Mucosa of descending colon (tissue), 3 donors: ENCODE results near the gene PWWP3B. TPM values are rescaled to one million over a fixed set of nuclear protein-coding genes. Genes with fewer than 3 reads are reported as not detected.

Experiments
- ATAC-seq: fragments of 200-7000 bp; cut with Tn5 transposase; one replicate; pipeline ENCODE4 v1.9.1; 2020; ENCODE audit warnings: mild to moderate bottlenecking, moderate library complexity
- DNase-seq, 3 donors: peaks; one replicate each; pipeline ENCODE4 v3.0.0-alpha.2; 2020
- H3K36me3 ChIP-seq: fragments of 200-600 bp; one replicate; pipeline ENCODE4 v1.8.0; 2021; ENCODE audit warnings: low read depth, mild to moderate bottlenecking
- H3K4me1 ChIP-seq: fragments of 200-600 bp; one replicate; pipeline ENCODE4 v1.8.0; 2021; ENCODE audit warnings: low read depth, mild to moderate bottlenecking
- H3K4me3 ChIP-seq: fragments of 200-600 bp; one replicate; pipeline ENCODE4 v1.8.0; 2021; ENCODE audit warnings: mild to moderate bottlenecking
- H3K9me3 ChIP-seq: fragments of 200-600 bp; one replicate; pipeline ENCODE4 v1.8.0; 2021; ENCODE audit warnings: mild to moderate bottlenecking
- intact Hi-C, 2 donors: fragments of 100-400 bp; cut with DNase I in 1 of 2; cut with micrococcal nuclease in 1 of 2; formaldehyde crosslinking; loops; one replicate each; pipeline versions ENCODE4 v1.11.0 to v1.11.1; 2022; cut with DNase I, micrococcal nuclease
- long read RNA-seq, 2 donors: library from polyadenylated mRNA; unstranded; transcript quantifications; one replicate each; pipeline ENCODE4 v2.0.0, GENCODE V29; 2019 to 2021
- total RNA-seq, 3 donors: library from RNA; stranded (reverse); fragmentation: NEBNext Ultra II Directional in 2 of 3; extraction: Animal tissue kit (Norgen Biotek cat#: 25700) in 2 of 3; gene quantifications; one replicate each; pipeline versions ENCODE4 v1.2.1 to v1.2.4, GENCODE V29; 2021 to 2023
- TF ChIP-seq, protein P1 (sequence below): fragments of 200-600 bp; IDR thresholded peaks from one replicate; pipeline ENCODE4 v1.8.0; 2022; ENCODE audit warnings: antibody characterized with exemption, mild to moderate bottlenecking
- donor health status: DM: no; HTN: no; CAD: no; lungs with moderate emphysema.
- donor health status: DM: no; HTN: no; CAD: no.
- donor health status: DM: no; HTN: yes; CAD: no.

Gene PWWP3B
- under 1 TPM; 0.06 to 0.49 (median 0.12) TPM for total RNA-seq
- long read RNA-seq, donor 1: 0 reads
- long read RNA-seq, donor 2: 0 reads

DNA sequence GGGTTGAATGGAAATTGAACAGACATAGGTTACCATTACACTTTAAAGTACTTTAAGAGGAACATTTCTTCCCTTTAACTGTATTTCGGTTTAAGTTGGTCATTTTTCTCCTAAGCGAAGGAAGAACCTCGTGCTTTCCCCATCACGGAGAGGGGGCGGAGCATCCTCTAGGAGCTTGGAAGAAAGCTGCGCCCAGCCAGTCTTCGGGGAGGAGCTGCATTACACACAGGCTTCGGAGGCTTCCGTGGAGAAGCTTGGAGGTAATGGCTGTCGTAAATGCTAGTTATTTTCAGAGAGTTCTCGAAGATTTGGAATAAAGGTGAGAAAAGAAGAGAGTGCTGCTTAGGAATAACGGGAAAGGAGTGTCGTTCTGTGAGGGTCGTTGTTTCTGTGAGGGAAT is at the start of gene PWWP3B:
TSS of gene PWWP3B (plus strand) at position 199 of the 400 bp plus-strand sequence. CDS start 37,128 bp downstream, outside the sequence.
- intact Hi-C loops: no loop called here
- Histone ChIP-seq H3K36me3 (no peaks in the 10 kb centered on the region), H3K9me3 (no peaks in the 10 kb centered on the region), H3K4me3 (no peak within 1 kb of the TSS), H3K4me1 (no peaks in the 10 kb centered on the region)
- DNase-seq (peak in 2 of 3 donors; percentile 26 to 41), ATAC-seq (peak; percentile 66)
- TF ChIP-seq, protein P1, sequence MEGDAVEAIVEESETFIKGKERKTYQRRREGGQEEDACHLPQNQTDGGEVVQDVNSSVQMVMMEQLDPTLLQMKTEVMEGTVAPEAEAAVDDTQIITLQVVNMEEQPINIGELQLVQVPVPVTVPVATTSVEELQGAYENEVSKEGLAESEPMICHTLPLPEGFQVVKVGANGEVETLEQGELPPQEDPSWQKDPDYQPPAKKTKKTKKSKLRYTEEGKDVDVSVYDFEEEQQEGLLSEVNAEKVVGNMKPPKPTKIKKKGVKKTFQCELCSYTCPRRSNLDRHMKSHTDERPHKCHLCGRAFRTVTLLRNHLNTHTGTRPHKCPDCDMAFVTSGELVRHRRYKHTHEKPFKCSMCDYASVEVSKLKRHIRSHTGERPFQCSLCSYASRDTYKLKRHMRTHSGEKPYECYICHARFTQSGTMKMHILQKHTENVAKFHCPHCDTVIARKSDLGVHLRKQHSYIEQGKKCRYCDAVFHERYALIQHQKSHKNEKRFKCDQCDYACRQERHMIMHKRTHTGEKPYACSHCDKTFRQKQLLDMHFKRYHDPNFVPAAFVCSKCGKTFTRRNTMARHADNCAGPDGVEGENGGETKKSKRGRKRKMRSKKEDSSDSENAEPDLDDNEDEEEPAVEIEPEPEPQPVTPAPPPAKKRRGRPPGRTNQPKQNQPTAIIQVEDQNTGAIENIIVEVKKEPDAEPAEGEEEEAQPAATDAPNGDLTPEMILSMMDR: no peak

DNA sequence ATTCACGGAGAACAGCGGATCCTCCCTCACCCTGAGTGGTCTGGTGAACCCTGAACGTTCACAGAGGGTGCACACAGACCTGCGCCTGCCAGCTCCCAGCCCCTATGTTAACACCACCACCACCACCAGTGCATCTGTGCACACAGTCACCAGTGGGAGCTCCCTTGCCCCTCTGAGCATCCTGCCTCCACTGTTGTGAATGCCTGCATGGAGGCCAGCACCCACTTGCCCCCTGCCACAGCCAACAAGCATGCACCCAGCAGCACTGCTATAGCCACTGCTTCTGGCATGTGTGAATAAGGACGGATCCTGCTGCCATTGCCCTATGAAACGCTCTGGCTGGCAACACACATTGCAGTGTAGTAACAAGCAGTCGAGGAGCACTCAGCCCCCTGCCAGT is 29.1 kb upstream of the PWWP3B start:
- ATAC-seq: no peak

DNA sequence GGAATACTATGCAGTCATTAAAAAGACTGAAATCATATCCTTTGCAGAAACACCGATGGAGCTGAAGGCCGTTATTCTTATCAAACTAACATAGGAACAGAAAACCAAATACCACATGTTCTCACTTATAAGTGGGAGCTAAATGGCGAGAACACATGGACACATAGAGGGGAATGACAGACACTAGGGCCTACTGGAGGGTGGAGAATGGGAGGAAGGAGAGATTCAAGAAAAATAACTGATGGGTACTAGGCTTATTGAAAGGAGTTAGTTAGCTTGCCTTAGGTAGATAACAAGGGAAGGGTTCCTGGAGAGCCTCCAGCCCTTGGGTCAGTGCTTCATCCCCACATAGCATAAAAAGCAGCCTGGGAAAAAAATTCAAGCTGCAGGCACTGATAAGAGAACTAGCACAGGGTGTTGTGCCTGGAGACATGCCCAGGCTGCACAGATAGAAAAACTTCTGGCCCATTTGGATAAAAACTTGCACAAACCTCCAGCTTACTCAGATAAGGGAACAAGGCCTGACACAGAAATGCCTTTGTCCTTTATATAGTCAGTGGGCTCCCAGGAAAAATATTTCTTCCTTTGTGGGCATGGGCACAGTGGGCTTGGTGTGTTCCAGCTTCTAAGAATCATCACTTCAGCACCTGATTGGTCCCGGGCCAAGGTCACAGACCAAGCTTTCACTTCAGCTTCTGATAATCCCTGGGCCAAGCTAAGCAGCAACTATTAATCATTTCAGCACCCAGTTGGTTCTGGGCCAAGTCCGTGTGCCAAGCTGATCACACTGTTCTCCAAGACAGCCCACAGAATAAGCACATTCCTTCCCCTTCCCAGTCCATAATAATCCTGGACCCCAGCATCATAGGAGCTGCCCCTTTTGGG is 23.1 kb upstream of the PWWP3B start:
- ATAC-seq: no peak
- TF ChIP-seq, protein P1: no peak
- DNase-seq: no peak
- H3K9me3 ChIP-seq: no peaks in the 10 kb centered on the region
- H3K4me3 ChIP-seq: no peak overlapping the region
- no peaks in the 10 kb centered on the region for H3K36me3 ChIP-seq
- intact Hi-C loops: no loop called here
- H3K4me1 ChIP-seq: no peaks in the 10 kb centered on the region

More for the DNA sequence above, 29.1 kb upstream of the PWWP3B start:
- intact Hi-C loops: no loop called here
- TF ChIP-seq, protein P1: no peak
- H3K36me3 ChIP-seq: no peaks in the 10 kb centered on the region
- no peak for DNase-seq
- no peak overlapping the region for H3K4me3 ChIP-seq
- H3K4me1 ChIP-seq: no peaks in the 10 kb centered on the region
- no peaks in the 10 kb centered on the region for H3K9me3 ChIP-seq

DNA sequence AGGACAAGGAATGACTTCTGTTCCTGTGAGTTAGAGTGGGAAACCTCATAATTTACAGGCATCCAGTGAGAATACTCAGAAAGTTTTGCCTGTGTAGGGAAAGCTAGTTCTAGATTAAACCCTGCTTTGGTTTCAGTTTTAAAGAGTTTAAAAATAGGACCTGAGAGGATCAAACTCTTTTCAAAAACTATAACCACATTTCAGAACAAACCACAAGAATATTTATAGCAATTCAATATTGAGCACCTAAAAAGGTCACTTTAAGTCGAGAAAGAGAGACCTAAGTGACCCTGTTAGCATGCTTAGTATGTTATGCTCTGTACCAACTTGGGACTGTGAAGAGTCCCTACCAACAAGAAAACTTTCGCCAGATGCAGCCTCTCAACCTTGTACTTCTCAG is 17.4 kb upstream of the PWWP3B start:
- intact Hi-C loops: no loop called here
- Histone ChIP-seq H3K4me1 (no peaks in the 10 kb centered on the region), H3K36me3 (no peaks in the 10 kb centered on the region), H3K9me3 (no peaks in the 10 kb centered on the region), H3K4me3 (no peak overlapping the region)
- DNase-seq: no peak
- TF ChIP-seq, protein P1: no peak
- no peak for ATAC-seq

DNA sequence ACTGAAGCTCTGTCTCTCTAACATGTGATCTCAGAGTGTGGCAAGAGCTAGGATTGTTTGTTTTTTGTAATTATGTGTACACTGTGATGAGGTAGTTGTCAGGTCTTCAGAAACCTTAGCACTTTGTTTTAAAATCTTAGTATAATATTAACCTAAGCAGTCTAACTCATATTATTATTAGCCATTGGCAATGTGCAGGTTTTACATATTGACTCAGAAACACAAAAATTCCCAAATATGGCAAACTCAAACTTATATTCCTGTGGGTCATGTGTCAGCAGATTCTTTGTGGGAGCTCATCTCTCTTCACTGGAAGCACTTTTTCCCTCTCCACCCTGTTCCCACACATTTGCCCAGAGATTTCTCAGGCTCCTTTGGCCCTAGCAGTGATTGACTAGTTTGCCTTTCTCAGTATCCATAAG is 8.2 kb upstream of the PWWP3B start:
- Histone ChIP-seq H3K36me3 (no peaks in the 10 kb centered on the region), H3K9me3 (no peaks in the 10 kb centered on the region), H3K4me1 (no peaks in the 10 kb centered on the region), H3K4me3 (no peak overlapping the region)
- TF ChIP-seq, protein P1: no peak
- ATAC-seq (no peak), DNase-seq (no peak)
- intact Hi-C loops: no loop called here
